EL (cell line): ENCODE results near the gene AP1S2.
"Not testable (repeated sequence)": the region's sequence is repeated elsewhere in the genome, so short reads cannot be mapped to it uniquely, and the experiment has no call there.

Source experiments
- DNase-seq: peaks from one replicate; pipeline ENCODE4 v3.0.0-alpha.2; 2016

Gene AP1S2

DNA sequence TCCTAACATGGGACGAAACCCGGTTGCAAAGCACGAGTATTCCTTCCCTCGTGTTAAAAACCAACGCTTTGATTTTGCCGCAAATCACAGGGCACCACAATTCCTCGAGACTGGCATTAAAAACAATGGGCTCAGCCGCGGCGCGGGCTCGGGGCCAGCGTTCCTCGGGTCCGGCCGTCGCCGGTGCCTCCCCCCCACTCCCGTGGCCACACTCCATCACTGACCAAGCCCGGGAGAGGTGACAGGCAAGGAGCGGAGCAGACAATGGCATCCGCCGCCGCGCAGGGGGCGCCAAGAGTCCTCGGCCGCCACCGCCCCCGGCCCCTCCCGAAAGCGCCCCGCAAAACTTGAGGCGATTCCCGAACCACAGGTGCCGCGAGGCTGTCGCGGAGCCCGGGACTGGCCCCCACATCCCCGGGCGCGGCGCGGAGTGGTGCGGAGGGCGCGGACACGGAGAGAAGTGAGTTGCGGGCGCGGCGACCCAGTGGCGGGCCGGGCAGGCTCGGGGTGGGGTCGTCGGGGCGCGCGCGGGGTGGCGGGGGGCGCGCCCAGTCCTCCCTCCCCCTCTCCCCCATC, 445 bp downstream of the AP1S2 start:
- peak; percentile 36 for DNase-seq

DNA sequence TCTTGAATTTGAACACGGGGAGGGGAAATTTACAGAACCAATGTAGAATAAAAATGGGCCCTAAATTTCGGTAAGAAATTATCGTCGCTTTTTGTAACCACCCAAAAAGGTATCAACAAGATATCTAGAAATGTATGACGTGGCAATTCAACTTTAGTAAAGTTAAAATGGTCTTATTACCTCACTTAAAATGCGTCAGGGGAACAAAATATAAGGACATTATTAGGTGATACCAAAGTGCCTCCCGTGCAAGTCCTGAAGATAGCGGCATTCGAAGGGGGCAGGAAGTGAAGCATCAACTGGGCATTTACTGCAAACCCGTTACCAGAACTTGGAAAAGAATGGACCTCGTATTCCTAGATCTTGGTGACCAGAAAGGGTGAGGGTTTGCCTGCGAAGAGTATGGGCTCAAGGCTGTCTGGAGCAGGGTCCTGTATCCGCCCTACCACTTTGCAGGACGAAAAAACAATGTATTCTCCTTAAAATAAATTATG, 980 bp downstream of the AP1S2 start:
- DNase-seq, result peak; percentile 31

DNA sequence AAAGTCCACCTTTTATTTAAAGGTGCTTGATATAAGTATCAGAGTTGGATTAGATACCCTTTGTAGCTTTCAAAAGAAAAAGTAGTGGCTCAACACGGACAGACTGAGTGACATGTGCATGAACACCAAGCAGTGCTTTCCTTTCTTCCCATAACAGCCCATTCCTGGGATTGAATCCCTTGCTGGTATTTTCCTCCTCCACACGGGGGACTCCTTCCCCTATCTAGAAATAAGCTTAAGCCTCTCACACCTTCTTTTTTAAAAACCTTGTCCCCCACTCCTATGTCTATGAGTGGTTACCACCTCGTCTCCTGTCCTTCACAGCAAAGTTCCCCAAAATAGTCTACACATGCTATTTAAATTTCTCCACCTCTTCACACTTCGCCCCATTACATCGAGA, 5.1 kb downstream of the AP1S2 start:
- DNase-seq, result peak; percentile 9

DNA sequence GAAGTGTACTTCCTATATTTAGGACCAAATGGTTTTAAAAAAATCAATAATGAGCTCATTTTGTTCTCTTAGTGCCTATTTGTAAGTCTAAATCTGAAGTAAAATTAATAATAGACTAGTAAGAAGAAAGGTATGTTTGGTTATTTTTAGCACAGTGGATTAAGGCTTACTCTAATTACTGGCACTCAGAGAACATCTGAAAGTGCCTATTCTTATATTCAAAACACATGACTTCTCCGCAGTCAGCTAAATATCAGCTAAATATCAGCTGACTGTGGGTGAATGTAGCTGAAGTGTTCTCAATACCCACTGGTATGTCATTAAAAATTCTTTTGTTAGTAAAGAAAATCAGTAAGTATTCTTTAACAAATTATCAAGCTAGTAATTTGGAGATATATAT, 6.0 kb downstream of the AP1S2 start:
- no peak for DNase-seq

DNA sequence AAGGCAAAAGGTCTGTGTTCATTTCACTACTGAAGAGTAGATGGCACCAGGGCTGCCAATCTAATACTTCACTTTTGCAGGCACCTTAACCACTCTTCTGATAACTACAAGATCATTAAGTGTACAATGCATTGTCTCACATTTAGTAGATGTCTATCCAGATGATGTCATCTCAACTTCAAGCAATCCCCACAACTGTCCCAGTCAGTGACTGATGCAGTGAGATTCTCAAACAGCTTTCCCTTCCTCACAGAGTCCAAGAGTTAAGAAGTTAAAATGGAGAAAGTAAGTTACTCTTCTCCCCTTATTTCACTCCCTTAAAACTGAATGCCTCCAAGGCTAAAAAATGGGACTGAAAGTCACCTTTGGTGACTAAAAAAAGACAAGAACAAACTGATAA, 10.7 kb downstream of the AP1S2 start:
- DNase-seq, result no peak

DNA sequence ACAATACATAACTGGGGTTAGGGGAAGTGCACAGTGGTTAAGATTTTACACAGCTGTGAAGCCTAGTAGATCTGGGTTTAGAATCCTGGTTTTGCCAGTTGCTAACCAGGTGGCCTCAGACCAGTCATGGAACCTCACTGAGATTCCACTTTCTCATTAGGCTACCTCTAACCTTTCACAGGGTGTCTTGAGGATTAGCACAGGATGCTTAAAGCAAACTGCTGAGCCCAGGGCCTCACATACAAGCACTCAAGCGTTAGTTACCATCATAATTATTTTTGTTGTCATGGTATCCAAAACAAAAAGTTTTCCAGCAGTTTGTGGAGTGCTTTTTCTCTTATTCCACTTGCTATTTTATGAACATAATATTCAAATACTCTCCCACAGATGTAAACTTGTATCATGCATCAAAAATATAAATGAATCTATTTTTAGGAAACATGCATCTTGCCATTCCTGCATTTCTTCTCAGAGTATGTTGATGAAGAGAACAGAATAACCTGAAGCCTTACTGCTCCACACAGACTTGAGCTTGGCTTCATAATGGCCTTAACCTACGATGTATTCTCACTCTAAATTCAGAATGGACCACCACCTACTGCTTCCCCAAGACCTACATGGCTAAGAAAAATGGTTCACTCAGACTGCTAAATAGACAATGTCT, 12.6 kb downstream of the AP1S2 start:
- DNase-seq, result no peak

DNA sequence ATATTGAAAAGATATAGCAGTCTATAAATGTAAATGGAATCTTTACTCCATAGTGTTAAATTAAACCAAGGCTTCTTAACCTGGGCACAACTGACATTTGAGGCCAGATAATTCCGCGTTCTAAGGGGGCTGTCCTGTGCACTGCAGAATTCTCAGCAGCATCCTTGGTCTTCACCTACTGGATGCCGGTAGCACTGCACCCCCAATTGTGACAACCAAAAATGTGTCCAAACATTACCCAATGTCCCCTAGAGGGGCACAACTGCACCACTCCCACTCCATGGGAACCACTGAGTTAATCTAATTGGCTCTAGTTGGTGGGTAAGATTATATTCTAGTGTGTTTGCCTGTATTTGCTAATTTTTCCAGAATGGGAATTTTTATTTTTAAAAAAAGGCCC, 16.6 kb downstream of the AP1S2 start:
- no peak for DNase-seq

DNA sequence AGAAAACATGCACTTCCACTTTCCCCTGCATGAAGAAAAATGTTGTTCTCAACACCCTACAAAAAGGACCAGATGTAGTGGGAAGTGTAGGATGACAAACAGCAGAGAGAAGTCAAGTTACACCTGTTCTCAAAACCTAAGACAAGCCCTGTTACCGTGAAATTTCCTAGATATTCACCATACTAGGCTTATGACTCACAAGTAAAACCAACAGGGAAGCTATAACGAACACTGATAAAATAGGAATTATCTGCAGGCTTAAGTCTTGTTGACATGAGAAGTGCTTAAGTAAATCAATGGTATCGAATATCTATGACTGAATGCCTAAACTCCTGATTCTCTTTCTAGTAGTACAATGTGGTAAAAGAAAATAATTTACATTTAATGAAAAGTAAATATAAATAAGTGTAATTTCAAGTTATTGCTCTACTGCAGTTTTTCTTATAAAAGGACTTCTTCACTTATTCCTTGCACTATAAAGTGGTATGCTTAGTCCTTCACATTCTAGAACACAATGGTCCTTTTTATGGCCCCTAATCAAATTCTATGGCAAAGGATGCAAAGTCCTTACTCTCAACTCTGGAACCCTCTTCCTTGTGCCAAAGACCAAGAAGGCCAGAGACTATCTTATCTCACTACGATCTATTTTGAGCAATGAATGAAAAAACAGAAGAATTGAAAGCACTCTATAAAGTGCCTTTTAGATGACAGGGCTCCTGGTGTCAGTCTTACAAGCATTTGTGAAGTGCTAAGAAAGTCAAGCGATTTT, 19.6 kb downstream of the AP1S2 start:
- DNase-seq, result no peak

DNA sequence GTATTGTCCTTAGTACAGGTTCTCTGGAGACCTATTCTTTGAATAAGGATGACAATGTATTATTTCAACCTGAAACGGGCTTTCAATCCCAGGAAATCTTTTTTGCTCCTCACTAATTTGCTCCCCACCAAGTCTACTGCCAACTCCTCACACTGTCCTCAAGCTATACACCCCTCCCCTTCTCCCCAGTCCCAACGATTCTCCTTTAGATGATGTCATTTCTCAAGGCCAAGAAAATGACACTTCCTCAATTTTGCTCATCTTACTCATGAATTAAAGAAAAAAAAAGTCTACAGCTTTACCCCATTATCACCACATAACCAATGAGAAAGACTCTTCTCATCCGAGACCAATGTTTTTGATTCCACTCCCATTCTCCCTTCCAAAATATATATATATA, 20.6 kb downstream of the AP1S2 start:
- DNase-seq, result no peak

DNA sequence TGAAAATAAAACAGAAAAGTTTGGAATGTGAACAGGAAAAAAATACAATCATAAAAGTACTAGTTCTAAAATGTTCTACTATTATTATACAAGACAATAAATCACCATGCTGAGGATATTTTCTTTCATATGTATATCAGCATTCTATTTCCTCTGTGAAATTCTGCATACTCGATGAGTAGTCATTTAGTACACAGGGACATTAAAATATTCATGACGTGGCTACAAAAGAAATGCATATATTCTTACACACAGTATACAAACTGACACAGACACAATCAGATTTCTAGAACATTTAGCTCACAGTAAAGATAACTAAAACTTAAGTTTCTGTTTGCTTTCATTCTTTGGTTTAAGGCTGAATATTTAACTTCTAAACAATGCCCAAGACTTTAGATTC, 23.3 kb downstream of the AP1S2 start:
- not testable (repeated sequence) for DNase-seq

DNA sequence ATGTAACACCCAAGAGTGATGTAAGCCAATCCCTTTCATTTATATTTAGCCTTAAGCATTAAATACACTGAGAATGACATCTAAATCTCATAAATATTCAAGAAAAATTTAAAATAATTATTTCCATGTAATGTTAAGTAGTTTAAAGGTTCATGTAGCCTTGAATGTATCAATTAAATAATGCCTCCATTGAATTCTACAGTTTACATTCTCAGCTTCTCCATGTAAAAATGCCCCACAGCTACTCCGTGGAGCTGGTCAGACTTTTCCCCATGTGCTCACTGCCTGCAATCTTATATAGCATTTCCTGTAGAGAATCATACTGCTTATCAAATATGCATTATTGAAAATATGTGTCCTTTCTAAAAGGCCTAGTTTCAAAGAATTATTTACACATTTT, 25.4 kb downstream of the AP1S2 start:
- DNase-seq, result no peak

DNA sequence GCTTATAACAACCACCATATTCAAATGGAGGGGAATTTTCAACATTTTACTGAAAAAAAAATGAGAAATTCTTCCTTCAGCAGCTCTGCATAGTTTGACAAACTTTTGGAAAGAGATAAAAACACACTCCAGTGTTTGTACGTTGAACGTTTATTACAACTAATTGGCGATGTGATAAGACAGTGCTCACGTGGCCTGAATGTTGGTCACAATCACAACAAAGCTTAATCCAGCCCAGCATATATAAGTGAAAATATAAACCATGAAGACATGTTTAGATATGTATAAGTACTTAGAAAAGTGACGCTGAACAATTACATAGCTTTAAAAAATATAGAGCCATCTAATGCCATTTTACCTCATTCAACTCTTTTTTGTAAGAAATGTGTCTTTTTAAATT, 28.7 kb downstream of the AP1S2 start:
- no peak for DNase-seq

DNA sequence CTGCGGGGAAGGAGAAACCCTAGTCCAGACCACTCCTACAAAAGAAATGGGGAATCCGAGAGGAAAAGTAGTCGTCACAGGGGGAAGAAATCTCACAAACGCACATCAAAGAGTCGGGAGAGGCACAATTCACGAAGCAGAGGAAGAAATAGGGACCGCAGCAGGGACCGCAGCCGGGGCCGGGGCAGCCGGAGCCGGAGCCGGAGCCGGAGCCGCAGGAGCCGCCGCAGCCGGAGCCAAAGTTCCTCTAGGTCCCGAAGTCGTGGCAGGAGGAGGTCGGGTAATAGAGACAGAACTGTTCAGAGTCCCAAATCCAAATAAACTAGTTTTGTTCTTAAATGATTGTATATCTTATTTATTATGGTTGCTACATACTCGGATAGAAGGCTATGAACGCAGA, 31.7 kb downstream of the AP1S2 start:
- DNase-seq, result no peak

DNA sequence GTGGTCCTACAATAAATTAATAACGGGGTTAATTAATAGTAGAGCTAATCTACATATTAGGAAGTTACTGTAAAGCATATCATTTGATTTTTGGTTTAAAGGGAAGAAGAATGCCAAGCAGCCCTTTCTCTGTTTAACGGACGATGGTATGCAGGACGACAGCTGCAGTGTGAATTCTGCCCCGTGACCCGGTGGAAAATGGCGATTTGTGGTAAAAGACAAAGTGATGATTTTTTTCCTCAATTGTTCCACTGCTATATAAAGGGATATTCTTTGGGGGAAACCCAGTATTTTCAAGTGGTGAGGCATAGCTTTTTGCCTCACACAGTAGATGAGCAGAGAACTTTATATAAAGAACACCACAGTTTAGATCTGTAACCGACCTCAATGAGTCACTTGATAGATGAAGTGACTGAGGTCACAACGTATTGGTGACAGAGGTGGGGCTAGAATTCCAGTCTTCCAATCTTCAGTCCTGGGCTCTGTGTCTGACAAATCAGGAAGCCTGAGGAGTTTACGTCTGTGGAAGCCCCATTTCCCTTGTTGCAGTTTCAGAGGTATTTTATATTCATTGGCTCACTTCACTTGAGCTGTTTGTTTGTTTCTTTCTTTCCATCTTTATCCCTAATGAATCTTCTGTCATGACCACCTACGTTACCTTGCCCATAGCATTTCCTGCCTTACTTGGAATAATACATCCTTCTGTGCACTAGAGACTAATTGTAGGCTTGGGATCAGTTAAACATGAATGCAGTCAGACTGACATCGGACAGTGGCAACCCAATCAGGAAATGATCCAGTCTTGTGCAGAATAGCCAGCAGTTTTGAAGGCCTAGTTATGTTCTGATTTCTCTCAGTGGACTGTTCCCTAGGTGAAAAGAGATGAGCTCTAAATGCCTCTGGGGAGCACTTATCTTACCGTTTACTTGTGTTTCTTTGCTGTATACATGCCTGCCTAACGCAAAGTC, 34.2 kb downstream of the AP1S2 start:
- no peak for DNase-seq

DNA sequence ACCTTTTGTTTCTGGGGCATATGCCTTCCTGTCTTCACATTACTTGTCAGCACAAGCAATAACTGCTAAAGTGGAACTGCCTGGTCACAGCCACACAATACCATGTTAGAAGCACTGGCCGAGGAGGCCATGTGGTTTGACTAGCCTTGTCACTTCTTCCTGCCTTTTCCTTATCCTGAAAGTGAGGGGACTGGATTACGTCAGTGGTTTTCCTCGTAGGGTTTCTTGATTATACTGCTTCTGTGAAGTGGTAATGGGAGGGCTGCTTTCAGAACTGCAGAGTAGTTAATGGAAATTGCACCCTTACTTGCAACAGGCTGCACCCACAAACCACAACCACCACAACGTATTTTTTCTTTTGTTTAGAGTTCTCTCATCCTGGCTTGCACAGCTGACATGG, 37.7 kb downstream of the AP1S2 start:
- no peak for DNase-seq

DNA sequence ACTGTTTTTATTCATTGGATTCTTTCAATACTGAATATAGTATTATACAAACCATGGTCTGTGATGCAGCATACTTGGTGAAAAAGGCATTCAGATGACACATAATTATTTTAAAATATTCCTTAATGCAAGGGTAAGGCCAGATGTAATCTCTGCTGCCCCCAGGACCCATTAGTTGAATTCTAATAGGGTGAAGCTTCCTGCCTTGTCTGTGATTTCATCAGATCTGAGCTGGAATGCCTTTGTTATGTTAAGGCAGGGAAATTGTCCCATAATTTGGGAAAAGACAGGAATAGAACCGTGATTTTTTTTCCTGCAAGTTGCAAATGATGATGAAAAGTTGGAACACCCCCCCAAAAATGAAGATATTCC, 38.2 kb downstream of the AP1S2 start:
- no peak for DNase-seq

DNA sequence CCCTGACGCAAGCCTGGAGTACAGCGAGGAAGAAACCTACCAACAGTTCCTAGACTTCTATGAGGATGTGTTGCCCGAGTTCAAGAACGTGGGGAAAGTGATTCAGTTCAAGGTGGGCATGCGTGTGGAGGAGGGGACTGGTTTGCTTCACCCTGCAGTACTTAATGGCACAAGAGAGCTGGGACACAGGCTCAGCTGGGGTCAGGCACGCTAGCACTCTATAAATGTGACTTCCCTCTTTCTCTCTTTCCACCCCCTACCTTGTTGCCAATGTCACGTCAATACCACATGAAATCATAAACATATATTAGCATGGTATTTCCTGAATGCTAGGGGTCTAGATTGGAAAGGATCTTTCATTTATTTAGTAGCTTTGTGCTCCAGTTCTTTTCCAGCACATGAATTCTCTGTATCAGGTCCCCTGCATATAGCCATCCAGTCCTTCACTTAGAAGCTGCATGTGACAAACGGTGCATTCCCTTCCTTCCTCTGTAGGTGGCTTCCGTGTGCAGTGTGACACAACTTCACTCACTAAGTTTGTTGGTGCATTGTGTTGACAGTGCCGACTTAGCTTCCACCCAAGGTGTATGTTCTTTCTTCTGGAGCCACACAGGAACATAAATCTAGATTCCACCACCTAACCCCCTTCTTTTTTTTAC, 38.7 kb downstream of the AP1S2 start:
- DNase-seq, result peak; percentile 3

DNA sequence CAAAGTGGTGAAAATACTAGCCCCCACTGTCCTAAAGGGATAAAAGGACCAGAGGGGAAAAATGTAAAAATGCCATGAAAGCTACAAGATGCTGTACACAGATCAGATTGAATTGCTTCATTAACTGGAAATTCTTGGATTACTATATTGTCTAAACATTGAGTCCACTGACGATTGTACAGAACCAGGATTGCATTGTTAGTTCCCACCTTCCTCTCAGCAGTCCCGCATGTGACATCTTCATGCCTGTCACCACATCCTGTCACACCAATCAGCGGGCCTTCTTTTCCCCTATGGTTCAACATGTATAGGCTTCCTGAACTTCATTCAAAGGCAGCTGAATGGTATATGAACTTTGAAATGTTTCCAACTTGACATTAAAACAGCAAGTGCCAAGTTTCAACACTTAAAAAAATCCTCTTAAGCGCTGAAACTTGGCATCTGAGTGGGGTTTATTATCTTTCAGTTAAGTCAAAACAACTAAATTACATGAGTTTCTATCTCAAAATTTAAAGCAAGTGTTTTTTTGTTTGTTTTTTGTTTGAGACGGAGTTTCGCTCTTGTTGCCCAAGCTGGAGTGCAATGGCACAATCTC, 39.7 kb downstream of the AP1S2 start:
- no peak for DNase-seq

DNA sequence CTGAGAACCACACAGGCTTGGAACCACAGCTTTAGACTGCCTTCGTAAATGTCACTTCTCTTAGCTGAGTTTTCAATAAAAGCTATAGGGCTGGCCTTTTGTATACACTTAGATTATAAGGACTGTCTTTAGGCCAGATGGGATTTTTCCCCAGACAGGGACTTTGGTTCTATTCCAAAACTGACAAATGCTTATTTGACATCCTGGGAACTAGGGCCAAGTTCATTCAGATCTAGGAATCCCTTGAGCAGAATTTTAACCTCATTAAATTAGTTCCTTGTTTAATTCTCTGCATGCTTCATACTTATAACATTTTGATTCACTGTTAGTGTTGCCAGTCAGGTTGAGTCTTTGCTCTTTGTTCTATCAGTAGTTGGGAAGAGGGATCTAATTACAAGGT, 41.2 kb downstream of the AP1S2 start:
- no peak for DNase-seq

DNA sequence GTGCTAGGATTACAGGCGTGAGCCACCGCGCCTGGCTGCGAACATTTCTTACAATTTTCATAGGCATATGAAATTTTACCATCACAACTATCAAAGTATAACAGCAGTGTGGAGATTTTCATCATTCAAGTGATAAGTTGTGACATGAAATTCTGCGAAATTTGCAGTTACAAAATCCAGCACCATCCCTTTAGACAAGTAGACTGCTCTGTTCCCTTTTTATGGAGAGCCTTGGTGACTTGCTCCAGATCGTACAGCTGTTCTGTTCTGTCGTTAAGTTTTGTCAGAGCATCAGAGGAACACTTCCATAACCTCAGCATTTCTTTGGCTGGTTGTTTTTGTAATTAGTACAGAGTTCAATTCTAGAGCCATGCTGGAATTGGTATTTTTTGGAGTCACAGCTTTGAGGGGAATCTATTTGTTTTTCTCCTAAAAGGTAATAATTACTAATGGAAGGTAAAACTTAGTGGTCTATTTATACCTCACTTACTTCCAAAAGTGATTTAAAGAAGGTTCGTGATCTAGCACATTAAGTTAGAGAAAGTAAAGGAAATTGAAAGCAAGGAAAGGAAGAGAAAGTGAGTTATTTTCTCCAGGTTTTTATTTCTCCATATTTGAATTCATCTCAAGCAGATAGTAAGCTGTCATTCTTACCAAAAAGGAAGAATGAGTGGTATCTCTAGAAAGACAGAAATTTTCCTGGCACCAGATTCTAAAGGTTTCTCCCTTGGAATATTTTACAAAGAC, 42.2 kb downstream of the AP1S2 start:
- DNase-seq, result no peak

DNA sequence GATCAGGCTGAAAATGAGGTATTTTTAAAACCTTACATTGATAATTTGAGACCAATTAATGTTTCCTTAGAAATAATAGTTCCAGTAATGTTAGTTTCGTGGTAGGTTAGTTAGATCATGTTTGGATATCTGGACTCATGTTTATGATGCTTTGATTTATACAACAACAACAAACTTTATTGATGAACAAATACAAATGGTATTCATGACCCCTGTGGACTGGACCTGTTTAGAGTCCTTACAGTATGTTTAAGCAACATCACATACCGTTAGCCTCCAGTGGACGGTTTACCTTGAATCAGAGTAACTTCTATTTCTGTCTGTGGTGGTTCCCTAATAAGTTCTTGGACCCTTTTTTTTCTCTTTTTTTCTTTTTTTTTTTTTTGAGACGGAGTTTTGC, 46.4 kb downstream of the AP1S2 start:
- no peak for DNase-seq
